Right lobe of liver (tissue), 6 donors: Measurements from ENCODE around the gene LTC4S. TPM values are rescaled to one million over a fixed set of nuclear protein-coding genes. Genes with fewer than 3 reads are reported as not detected.

Experiments
- ATAC-seq, 4 donors: fragments of 200-7000 bp; cut with Tn5 transposase; one replicate each; pipeline ENCODE4 v1.9.1; 2020; ENCODE audit warnings: mild to moderate bottlenecking in 4 of 4, moderate library complexity in 4 of 4
- DNase-seq, 3 donors: peaks; one replicate each; pipeline ENCODE4 v3.0.0-alpha.2; 2020
- H3K27ac ChIP-seq, 3 donors: fragments of 200-600 bp; one replicate each; pipeline ENCODE4 v1.8.0; 2022
- H3K27me3 ChIP-seq, 2 donors: fragments of 200-600 bp; one replicate each; pipeline ENCODE4 v1.8.0; 2022
- H3K36me3 ChIP-seq, 4 donors: fragments of 200-600 bp; sonication (generic) in 1 of 4; one replicate each; pipeline versions ENCODE4 v1.5.1 to v1.8.0; 2017 to 2022; ENCODE audit warnings: control low read depth in 1 of 4
- H3K4me1 ChIP-seq, 4 donors: fragments of 200-600 bp; sonication (generic) in 1 of 4; one replicate each; pipeline versions ENCODE4 v1.5.1 to v1.8.0; 2017 to 2022; ENCODE audit warnings: control low read depth in 1 of 4
- H3K4me3 ChIP-seq, 3 donors: fragments of 200-600 bp; one replicate each; pipeline ENCODE4 v1.8.0; 2022
- H3K9me3 ChIP-seq, 4 donors: fragments of 200-600 bp; sonication (generic) in 1 of 4; one replicate each; pipeline versions ENCODE4 v1.5.1 to v1.8.0; 2017 to 2022; ENCODE audit warnings: control low read depth in 1 of 4
- POLR2A ChIP-seq: fragments of 450-650 bp; IDR thresholded peaks from one replicate; pipeline ENCODE4 v1.6.1; 2017; ENCODE audit warnings: antibody characterized with exemption, mild to moderate bottlenecking
- WGBS: methylation state at CpG from one replicate; pipeline ENCODE4 v1.1.6; 2018; ENCODE audit warnings: low coverage, low lambda C conversion rate; ENCODE audit not compliant: insufficient coverage; ENCODE audit errors: missing lambda C conversion rate; 5-methylcytosine and 5-hydroxymethylcytosine counted together
- intact Hi-C, 2 donors: fragments of 100-400 bp; cut with DNase I; formaldehyde crosslinking; loops; one replicate each; pipeline versions ENCODE4 v1.11.2 to v1.14.1; 2022
- total RNA-seq, 6 experiments: library from RNA; depleted of rRNA in 2 of 6; stranded (reverse); fragments of >200 nt in 2 of 6; fragmentation: NEBNext Ultra II Directional in 3 of 6; extraction: Animal tissue kit (Norgen Biotek cat#: 25700) in 3 of 6; gene quantifications; one replicate each; pipeline versions ENCODE4 v1.1.0 to v1.2.4, GENCODE V29; 2016 to 2023
- TF ChIP-seq, protein P1 (sequence below), 4 donors: fragments of 200-600 bp in 3 of 4; fragments of 450-650 bp in 1 of 4; IDR thresholded peaks; one replicate each; pipeline versions ENCODE4 v1.5.1 to v1.8.0; 2016 to 2022; ENCODE audit warnings: antibody characterized with exemption in 4 of 4, mild to moderate bottlenecking in 2 of 4
- donor health status: DM: no; HTN: yes; CAD: no.
- donor health status: DM: no; HTN: no; CAD: no.
- donor health status: DM: no; HTN: no; CAD: no.
- donor health status: DM: no; HTN: yes; CAD: no.
- donor health status: DM: no; HTN: yes; CAD: no.

Gene LTC4S
- total RNA-seq, 6 experiments from 2014 or later, result 0.73 to 1.7 (median 1.4) TPM; not detected in 1

DNA sequence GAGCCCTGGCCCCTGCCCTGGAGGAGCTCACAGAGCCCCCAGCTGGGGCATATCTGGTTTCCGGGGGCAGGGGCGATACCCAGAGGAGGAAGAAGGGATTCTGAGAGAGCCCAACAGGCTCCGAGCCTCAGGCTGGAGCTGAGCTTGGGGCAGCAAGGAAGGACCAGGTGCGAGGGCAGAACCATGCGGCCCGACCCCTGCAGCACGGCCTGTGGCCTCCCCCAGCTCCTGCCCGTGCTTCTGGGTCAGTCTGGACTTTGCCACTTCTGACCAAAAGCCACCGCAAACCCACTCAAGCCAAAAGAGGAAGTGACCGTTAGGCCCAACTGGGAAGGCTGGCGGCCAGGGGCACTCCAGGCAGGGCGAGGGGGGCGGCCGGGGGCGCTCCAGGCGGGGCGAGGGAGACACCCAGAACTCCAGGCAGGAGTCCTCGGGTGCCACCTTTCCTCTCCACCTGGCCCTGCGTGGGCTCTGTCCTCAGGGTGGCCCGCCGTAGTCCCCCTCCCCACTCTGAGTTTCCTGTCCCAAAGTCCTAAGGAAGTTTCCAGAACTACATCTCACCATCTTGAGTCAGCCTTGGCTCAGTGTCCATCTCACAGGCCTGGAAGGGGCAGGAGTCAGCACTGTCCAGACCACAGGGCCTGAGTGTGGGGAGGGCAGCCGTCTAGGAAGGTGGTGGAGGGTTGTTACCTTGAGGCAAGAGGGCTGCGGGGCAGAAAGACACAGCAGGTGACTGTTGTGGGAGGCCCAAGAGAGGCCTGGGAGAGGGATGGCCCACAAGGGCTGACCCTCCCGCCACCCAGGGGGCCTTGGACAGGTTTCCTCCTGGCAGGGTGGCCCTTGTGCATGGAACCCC, 946 bp upstream of the LTC4S start:
- ATAC-seq (no peak), DNase-seq (peak in 2 of 3 donors; percentile 41 to 59)
- intact Hi-C loops, result no loop called here
- H3K4me1 ChIP-seq, result peaks cover 0 to 18% (median 8%) of the 10 kb centered on the region in 4 donors
- TF ChIP-seq, protein P1, sequence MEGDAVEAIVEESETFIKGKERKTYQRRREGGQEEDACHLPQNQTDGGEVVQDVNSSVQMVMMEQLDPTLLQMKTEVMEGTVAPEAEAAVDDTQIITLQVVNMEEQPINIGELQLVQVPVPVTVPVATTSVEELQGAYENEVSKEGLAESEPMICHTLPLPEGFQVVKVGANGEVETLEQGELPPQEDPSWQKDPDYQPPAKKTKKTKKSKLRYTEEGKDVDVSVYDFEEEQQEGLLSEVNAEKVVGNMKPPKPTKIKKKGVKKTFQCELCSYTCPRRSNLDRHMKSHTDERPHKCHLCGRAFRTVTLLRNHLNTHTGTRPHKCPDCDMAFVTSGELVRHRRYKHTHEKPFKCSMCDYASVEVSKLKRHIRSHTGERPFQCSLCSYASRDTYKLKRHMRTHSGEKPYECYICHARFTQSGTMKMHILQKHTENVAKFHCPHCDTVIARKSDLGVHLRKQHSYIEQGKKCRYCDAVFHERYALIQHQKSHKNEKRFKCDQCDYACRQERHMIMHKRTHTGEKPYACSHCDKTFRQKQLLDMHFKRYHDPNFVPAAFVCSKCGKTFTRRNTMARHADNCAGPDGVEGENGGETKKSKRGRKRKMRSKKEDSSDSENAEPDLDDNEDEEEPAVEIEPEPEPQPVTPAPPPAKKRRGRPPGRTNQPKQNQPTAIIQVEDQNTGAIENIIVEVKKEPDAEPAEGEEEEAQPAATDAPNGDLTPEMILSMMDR (IDR thresholded peaks at IDR 0.05), result no peak
- TF ChIP-seq POLR2A, result no peak
- H3K9me3 ChIP-seq, result no peaks in the 10 kb centered on the region
- peaks cover 0 to 8% (median 4%) of the 10 kb centered on the region in 4 donors for H3K36me3 ChIP-seq
- H3K27me3 ChIP-seq, result no peaks in the 10 kb centered on the region
- WGBS, result 28% methylated on average over 10 of the region's 24 CpGs
- H3K27ac ChIP-seq, result peak overlapping the region in 2 of 3 donors; percentile 47 to 55
- H3K4me3 ChIP-seq, result no peak overlapping the region

DNA sequence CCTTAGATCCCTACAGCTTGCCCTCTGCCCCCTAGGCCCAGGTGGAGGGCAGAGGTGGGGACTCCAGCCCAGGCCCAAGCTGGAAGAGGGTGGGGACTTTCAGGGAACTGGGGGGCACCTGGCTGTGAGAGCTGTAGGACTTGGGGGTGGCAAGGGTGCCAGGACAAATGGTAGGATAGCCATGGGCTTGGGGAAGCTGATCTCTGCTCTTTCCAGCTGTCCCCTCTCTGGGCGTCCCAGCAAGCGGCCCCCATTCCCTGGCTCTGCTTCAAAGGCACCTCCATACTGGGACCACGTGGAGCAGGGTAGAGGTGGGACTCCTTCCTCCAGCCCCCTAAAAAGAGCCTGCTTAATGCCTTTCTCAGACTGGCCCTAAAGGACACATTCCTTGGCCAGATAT, 385 bp downstream of the LTC4S start:
- WGBS, result no CpG with 5 or more reads among the region's 3 CpGs
- H3K4me3 ChIP-seq, result no peak overlapping the region
- no peak for DNase-seq

DNA sequence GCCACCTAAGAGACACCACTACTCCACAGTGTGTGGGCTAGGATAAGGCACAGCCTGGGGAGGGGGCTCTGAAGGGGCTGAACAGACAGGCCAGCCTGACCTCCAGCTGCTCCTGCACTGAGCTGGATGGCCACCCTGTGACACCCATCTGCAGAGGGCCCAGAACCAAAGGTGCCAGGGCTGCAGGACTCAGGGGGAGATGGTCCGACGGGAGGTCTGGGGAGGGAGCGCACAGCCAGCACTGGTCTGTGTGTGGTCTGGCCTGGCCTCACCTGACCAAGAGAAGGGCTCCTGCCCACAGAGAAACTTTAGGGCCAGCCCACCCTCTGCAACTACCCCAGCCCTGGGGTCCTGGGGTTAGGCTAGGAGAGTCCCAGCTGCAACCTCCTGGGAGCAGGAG, 789 bp downstream of the LTC4S start:
- Histone ChIP-seq H3K9me3 (no peaks in the 10 kb centered on the region), H3K36me3 (peaks cover 2 to 26% (median 18%) of the 10 kb centered on the region in 4 donors), H3K4me1 (peaks cover 0 to 18% (median 8%) of the 10 kb centered on the region in 4 donors), H3K27me3 (no peaks in the 10 kb centered on the region), H3K4me3 (no peak overlapping the region), H3K27ac (no peak overlapping the region)
- no peak for ATAC-seq
- DNase-seq, result peak in 1 of 3 donors; percentile 49
- TF ChIP-seq POLR2A, result no peak
- TF ChIP-seq, protein P1 (IDR thresholded peaks at IDR 0.05), result no peak
- intact Hi-C loops, result no loop called here
- WGBS, result no CpG with 5 or more reads among the region's 3 CpGs

More for the DNA sequence above, 385 bp downstream of the LTC4S start:
- Histone ChIP-seq H3K9me3 (no peaks in the 10 kb centered on the region), H3K27ac (peak overlapping the region in 1 of 3 donors; percentile 38), H3K4me1 (peaks cover 0 to 18% (median 8%) of the 10 kb centered on the region in 4 donors), H3K36me3 (peaks cover 2 to 22% (median 16%) of the 10 kb centered on the region in 4 donors), H3K27me3 (no peaks in the 10 kb centered on the region)
- no peak for ATAC-seq
- TF ChIP-seq POLR2A, result no peak
- TF ChIP-seq, protein P1 (IDR thresholded peaks at IDR 0.05), result no peak
- intact Hi-C loops, result no loop called here

DNA sequence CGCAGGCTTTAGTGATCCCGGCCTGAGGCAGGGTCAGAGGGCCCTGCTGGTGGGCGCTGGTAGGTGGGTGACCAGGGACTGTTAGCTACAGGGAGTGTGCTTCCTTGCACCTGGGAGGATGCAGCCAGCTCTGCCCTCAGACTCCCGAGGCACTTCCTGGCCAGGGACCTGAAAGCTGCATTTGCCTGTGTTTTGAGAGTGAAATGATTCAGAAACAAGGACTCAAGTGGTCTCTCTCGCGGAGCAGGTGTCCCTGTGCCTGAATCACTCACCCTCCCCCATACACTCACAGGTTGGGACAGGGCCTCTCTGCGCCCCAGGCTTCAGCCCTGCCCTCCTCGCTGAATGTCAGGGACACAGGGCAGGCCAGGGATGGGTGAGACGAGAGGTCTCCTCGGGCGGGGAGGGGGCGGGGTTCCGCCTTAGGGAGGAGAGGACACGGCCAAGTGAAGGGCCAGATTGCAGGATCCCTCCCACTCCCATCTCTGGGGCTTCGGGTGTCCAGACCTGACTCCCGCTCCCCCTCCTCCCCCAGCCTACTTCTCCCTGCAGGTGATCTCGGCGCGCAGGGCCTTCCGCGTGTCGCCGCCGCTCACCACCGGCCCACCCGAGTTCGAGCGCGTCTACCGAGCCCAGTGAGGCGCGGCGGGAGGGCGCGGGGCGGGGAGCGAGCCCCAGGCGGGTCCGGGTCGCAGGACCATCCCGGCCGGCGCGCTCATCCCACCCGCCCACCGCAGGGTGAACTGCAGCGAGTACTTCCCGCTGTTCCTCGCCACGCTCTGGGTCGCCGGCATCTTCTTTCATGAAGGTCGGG, 1.5 kb downstream of the LTC4S start:
- TF ChIP-seq, protein P1 (IDR thresholded peaks at IDR 0.05), result no peak
- TF ChIP-seq POLR2A, result no peak
- Histone ChIP-seq H3K4me3 (peak overlapping the region; percentile 48 to 62 (median 56)), H3K36me3 (peaks cover 6 to 33% (median 21%) of the 10 kb centered on the region in 4 donors), H3K27ac (peak overlapping the region; percentile 43 to 75 (median 67)), H3K27me3 (no peaks in the 10 kb centered on the region), H3K9me3 (no peaks in the 10 kb centered on the region), H3K4me1 (peaks cover 0 to 18% (median 8%) of the 10 kb centered on the region in 4 donors)
- no peak for ATAC-seq
- intact Hi-C loops, result loop anchor here (5.0 kb wide), 1 partner anchor 33 kb away; no protein-coding TSS in a partner anchor
- DNase-seq, result peak; percentile 48 to 54 (median 50)
- WGBS, result 0% methylated on average over 2 of the region's 53 CpGs
